ENCODE data around the gene KCP.

Gene KCP

GRCh38 chr7:128948976-128949760 lies 38.7 kb upstream of the KCP start:
- no peak for TF ChIP-seq CTCF (IDR thresholded peaks at IDR 0.05; ENCODE audit: low read depth, low read length)
- no peak overlapping the region for H3K4me3 ChIP-seq (ENCODE audit: low read depth, low read length)

GRCh38 chr7:128948312-128948973 lies 37.9 kb upstream of the KCP start:
- TF ChIP-seq CTCF (IDR thresholded peaks at IDR 0.05; ENCODE audit: low read depth, low read length): no peak
- no peak overlapping the region for H3K4me3 ChIP-seq (ENCODE audit: low read depth, low read length)

GRCh38 chr7:128947854-128948253 lies 37.3 kb upstream of the KCP start:
- no peak for TF ChIP-seq CTCF (IDR thresholded peaks at IDR 0.05; ENCODE audit: low read depth, low read length)
- no peak overlapping the region for H3K4me3 ChIP-seq (ENCODE audit: low read depth, low read length)

GRCh38 chr7:128946936-128947830 lies 36.7 kb upstream of the KCP start:
- TF ChIP-seq CTCF (IDR thresholded peaks at IDR 0.05; ENCODE audit: low read depth, low read length): no peak
- H3K4me3 ChIP-seq (ENCODE audit: low read depth, low read length): no peak overlapping the region

- no peak overlapping the region for H3K4me3 ChIP-seq (ENCODE audit: low read depth, low read length)
Measured at GRCh38 chr7:128945668-128946366, 35.3 kb upstream of the KCP start.

More at GRCh38 chr7:128945668-128946366, 35.3 kb upstream of the KCP start:
- TF ChIP-seq CTCF (IDR thresholded peaks at IDR 0.05; ENCODE audit: low read depth, low read length): no peak
